ENCODE measurements around the gene TTLL8. TPM values are rescaled to one million over a fixed set of nuclear protein-coding genes. Genes with fewer than 3 reads are reported as not detected.

TTLL8 gene
- total and polyA plus RNA-seq, 4 donors, result not detected

- TF ChIP-seq ZBTB33 (IDR thresholded peaks at IDR 0.05) (no peak), TAF1 (conservative IDR thresholded peaks at IDR 0.05) (no peak), FOXA2 (IDR thresholded peaks at IDR 0.05) (no peak), EGR1 (IDR thresholded peaks at IDR 0.05; ENCODE audit: low read depth in 2 of 2) (no peak)
Measured at GRCh38 chr22:50053861-50054260, 4.2 kb downstream of the TTLL8 start (continued).

GRCh38 chr22:50051930-50052329 is 6.2 kb downstream of the TTLL8 start:
- peaks cover 0 to 6% (median 0%) of the 10 kb centered on the region in 4 donors for H3K9me3 ChIP-seq (ENCODE audit: control insufficient read depth in 4 of 4, low read length in 3 of 4)
- no peaks in the 10 kb centered on the region for H3K27me3 ChIP-seq (ENCODE audit: control insufficient read depth in 4 of 4, insufficient read depth in 4 of 4, low read length in 3 of 4)
- H3K27ac ChIP-seq (ENCODE audit: low read depth in 1 of 2, low read length in 2 of 2), result no peak overlapping the region
- no peak for TF ChIP-seq ZBTB33 (IDR thresholded peaks at IDR 0.05)
- TF ChIP-seq EGR1 (IDR thresholded peaks at IDR 0.05; ENCODE audit: low read depth in 2 of 2), result no peak
- TF ChIP-seq YY1 (IDR thresholded peaks at IDR 0.05), result no peak
- TF ChIP-seq HNF4A (conservative IDR thresholded peaks at IDR 0.05), result no peak
- no peak for TF ChIP-seq REST (IDR thresholded peaks at IDR 0.05)
- TF ChIP-seq NR2F2 (IDR thresholded peaks at IDR 0.05), result no peak
- TF ChIP-seq GABPA (IDR thresholded peaks at IDR 0.05 in 1 of 2, conservative IDR thresholded peaks at IDR 0.05 in 1 of 2), result no peak
- TF ChIP-seq HNF4G (IDR thresholded peaks at IDR 0.05), result no peak
- TF ChIP-seq CTCF (IDR thresholded peaks at IDR 0.05; ENCODE audit: low read depth, low read length, missing input control), result no peak
- no peak for TF ChIP-seq RAD21 (IDR thresholded peaks at IDR 0.05)
- TF ChIP-seq RXRA (IDR thresholded peaks at IDR 0.05), result no peak
- TF ChIP-seq FOXA2 (IDR thresholded peaks at IDR 0.05), result no peak
- no peak for TF ChIP-seq ATF3 (IDR thresholded peaks at IDR 0.05)
- no peak for TF ChIP-seq TAF1 (conservative IDR thresholded peaks at IDR 0.05)
- TF ChIP-seq SP1 (IDR thresholded peaks at IDR 0.05), result no peak
- TF ChIP-seq MAX (IDR thresholded peaks at IDR 0.05), result no peak
- no peak for TF ChIP-seq FOXA1 (IDR thresholded peaks at IDR 0.05)
- H3K4me1 ChIP-seq (ENCODE audit: control insufficient read depth in 4 of 4, insufficient read depth in 4 of 4, low read length in 3 of 4), result no peaks in the 10 kb centered on the region
- no peak for DNase-seq (ENCODE audit: low spot score)
- H3K4me3 ChIP-seq (ENCODE audit: low read depth in 1 of 3, low read length in 3 of 3), result no peak overlapping the region
- H3K9ac ChIP-seq (ENCODE audit: low read depth in 1 of 2, low read length in 2 of 2), result no peak overlapping the region
- 89% methylated on average over 18 of the region's 18 CpGs for WGBS
- H3K36me3 ChIP-seq (ENCODE audit: control insufficient read depth in 4 of 4, insufficient read depth in 3 of 4, low read depth in 1 of 4, low read length in 3 of 4), result no peaks in the 10 kb centered on the region
